Stimulated activated CD8-positive, alpha-beta memory T cell treated with anti-CD3 and anti-CD28 coated beads, Interleukin-7, amount 100 ng/mL, for 1 hour (primary cell): ENCODE measurements around the gene SLC10A3.

ENCODE experiments used
- DNase-seq, 2 donors: peaks; one replicate each; pipeline ENCODE4 v3.0.0-alpha.2; 2020; ENCODE audit warnings: low read depth in 2 of 2

Gene SLC10A3

DNA sequence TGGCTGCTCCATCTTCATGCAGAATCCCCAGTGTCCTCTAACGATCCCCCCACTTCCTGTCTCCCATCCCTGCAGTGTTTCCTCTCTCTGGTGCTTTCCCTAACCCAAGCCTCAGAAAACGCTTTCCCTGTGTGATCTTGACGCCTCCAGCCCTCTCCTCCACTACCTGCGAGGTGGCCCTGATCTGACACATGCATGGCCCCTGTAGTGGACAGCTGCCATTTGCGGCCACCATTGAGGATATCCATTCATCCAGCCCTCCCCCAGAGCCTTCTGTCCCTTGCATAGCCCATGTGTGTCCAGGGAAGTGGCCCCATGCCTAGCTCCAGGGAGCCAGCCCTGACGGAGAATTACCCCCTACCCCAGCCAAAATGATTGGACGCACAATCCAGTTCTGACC is 7.1 kb downstream of the SLC10A3 start:
- DNase-seq, result no peak

DNA sequence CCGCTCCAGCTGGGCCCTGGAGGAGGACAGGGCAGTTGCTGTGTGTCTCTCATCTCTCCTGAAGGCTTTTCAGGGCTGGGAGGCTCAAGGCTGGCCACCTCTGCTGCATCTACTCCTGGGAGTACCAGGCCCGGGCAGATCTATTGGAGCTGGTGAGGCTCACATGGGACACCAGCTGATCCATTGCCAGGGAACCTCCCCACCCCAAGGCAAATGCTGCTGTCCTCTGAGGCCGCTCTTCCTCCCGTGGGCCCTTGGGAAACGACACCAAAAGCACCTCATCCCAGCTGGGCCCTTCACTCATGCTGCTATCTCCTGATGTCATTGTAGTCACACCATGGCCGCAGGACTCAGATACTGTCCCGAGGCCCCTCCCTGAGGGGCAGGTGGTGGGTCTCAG is 7.6 kb downstream of the SLC10A3 start:
- no peak for DNase-seq

DNA sequence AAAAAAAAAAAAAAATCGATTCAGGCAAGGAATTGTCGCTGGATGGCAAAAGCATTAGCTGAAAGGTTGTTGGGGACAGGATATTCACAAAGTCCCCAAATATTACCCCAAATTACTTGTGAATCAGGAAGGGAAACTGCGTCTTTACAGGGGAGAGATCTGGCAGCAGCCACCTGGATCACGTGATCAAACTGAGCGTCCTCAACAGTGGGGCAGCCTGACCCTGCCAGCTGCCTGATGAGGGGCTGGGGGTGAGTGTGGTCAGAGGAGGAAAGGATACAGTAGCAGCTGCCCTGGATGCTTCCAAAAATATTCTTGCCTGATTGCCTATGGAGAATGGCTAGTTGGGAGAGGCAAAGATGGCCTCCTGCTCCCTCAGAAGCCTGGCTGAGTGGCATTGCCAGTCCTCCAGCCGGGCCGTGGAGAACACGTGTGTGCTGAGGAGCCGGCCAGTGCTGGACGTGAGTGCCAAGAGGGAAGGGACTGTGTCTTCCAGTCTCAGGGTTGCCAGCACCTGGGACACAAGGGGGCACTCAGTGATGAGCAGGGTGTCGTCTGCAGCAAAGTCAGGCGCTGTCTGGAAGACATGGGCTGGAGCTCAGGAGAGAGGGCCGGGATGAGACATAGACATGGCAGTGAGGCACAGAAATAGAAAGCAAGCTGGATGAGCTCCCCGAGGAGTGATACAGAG is 8.4 kb downstream of the SLC10A3 start:
- DNase-seq, result no peak

DNA sequence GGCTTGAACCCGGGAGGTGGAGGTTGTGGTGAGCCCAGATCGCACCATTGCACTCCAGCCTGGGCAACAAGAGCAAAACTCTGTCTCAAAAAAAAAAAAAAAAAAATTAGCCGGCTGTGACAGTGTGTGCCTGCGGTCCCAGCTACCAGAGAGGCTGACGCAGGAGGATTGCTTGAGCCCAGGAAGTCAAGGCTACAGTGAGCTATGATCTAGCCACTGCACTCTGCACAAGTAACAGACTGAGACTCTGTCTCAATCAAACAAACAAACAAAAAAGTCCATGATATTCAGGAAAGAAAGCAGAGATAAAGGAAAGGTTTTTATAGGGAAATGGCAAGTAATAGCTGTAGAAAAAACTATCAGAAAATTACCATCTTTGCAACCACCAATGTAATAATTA is 9.2 kb downstream of the SLC10A3 start:
- DNase-seq, result no peak

DNA sequence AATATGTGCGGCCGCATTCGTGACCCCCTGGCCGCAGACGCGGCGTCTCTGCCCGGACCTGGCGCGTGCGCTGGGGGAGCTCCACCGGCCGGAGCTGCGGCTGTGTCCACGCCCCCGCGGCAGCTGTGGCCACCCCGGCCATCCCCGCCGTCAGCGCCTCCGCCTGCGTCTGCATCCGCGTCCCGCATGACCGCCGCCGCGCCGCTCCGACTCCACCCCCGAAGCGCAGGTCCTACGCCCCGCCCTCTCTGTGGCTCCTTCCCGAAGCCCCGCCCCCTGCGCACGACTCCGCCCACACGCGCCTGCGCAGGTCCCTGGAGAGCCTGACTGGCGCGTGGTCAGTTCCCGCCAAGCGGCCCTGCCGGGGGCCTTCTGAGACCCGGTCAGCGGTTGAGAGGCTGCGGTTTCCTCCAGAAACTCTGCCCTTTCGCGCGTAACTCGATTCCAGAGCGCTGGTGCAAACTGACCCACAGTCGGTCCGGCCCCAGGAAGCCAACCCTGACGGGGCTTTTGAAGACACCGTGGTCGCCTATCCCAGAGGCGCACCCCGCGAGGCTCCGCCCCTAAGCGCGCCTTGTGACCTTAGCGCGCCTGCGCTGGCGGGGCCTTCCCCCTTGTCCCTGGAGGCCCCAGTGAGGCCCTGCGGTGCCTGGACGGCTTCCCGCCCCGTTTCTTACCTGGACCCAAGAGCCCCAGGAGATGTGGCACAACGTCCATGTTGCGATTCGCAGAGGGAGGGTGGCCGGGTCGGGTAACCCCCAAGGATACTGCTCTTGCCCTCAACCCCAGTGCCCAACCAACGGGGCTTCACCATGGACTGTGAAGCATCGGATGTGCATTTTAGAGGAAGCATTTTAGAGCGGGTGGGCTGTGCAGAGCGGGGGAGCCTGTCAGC is 11.5 kb downstream of the SLC10A3 start, which contains the start of gene LAGE3:
LAGE3 (minus strand) TSS at position 554 of the 895 bp plus-strand sequence; CDS start at position 188, 366 bp downstream.
- peak; percentile 88 to 89 for DNase-seq

DNA sequence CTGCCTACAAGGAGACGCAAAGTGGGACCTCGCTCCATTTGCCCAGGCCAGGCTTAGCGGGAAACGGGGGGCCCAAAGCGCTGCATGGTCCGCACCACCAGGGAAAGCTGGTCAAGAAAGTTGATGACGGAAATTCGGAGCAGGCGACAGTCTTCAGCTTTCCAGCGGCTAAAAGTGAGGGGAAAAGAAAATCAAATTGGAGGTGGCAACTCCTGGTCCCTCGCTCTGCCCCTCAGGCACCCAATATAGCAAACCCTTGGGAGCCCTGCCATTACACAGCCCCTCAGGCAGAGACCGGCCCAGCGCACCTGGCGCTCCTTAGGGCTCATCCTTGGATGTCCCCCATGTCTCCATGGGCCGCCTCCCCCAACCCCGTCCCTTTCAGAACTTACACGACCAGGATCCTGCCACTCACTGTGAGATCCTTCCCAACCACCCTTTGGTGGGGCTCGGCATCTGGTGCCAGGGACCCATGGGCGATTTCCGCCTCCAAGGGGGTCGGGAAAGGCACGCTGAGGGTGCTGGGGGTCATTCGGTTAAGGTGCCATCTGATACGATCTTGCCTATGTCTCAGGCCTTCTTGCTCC is 12.4 kb downstream of the SLC10A3 start:
- DNase-seq, result no peak

DNA sequence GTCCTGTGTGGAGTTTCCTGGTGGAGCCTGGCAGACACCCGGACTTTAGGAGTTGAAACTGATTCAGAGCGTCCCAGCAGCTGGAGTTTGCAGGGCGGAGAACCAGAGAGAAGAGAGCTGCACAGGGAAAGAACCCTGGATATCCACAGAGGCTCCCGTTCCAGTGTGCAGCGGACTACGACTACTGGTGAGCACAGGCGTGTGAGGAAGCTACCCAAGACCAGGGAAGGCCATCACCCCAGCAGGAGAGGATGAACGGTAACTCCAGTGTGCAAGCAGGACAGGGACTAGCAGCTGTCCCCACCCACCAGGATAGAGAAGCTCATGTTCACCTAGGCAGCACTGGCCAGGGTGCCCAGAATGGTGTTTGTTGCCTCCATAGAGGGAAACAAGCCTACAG is 13.6 kb downstream of the SLC10A3 start:
- no peak for DNase-seq

DNA sequence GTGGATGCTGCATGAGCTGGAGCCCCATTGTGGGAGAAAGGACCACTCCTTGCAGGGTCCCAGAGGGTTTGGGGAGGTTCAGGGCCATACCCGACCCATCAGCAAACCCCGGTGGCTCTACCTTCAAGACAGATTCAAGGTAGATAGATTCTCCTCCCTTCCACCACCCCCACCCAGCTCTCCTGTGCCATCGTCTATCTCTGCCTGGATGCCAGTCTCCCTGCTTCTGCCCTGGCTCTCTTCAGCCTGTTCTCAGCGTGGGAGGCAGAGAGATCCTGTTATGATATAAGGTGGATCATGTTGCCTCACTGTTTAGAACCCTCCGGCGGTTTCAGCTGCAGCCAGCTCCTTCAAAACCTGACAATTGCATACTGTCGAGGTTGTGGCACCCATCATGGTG is 16.7 kb downstream of the SLC10A3 start:
- DNase-seq, result no peak

DNA sequence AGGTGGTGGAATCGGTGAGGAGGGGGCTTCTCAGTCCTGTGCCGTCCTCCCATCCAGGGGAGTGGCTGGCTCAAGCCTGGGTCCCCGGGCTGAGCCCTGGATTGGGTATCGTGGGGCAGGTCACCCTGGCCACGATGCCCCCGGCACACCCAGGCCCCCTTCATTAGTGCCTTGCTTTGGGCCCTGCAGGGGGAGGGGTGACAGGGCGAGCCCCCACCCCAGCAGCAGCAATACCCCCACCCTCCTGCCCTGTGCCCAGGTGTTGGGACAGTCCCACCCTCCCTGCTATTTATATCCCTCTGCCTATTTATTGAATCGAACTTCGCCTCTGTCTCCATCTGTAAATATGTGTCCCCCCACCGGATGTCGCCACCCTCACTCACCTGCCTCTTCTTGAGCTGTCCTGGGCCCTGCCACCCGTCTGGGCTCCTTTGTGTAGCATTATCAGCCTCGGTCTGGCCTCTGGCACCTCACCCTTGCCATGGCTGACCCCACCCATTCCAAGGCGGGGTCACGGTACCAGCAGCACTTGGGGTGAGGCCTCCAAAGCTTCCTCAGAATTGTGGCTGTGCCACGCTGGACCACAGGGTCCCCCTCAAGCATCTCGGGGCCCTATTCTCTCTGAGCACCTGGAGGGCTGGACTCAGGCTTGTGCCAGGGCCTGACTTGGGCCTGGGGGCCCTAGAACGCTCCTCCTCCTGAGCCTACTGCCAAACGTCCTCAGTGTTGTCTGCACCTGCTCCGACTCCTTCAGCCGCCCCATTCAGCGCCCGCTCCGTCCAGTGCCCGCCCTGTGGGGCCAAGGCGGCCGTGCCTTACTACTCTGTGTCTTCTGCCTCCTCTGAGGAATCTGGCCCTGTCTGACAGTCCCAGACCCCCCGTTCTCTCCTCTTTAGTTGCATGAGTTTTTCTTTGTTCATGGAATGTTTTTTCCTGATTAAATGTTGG is 17.5 kb downstream of the SLC10A3 start:
- no peak for DNase-seq

DNA sequence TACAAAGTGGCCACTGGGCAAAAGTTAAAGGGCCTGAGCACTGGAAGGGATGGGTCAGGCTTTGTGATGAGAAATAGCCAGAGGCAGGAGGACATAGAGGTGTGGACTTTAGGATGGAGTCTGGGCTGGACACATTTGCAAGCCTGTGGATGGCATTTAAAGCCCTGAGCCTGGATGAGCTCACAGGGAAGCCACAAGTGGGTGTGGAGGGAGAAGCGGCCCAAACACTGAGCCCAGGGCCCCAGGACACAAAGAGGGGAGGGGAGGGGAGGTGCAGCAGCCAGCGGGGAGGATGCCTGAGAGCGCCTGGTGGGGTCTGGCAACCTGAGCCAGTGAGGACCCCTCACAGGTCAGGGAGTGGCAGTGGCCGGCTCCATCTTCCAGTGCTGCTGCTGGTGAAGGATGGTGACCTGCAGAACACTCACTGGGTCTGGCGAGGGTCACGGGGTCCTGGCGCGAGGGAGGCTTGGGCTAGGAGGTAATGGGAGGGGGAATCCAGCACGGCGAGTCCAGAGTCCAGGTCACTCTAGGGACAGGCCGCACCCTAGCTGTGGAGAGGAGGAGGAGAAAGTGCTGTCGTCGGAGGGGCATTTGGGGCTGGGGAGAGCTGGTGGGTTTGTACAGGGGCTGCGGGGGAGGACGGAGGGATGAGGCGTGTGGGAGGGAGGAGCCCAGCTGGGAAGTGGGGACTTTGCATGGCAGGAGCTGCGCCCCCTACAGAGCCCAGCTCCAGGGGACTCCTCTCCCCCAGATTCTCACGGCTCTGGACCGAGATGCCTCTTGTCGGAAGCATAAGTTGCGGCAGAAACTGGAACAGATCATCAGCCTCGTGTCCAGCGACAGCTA is 18.4 kb downstream of the SLC10A3 start:
- DNase-seq, result no peak

DNA sequence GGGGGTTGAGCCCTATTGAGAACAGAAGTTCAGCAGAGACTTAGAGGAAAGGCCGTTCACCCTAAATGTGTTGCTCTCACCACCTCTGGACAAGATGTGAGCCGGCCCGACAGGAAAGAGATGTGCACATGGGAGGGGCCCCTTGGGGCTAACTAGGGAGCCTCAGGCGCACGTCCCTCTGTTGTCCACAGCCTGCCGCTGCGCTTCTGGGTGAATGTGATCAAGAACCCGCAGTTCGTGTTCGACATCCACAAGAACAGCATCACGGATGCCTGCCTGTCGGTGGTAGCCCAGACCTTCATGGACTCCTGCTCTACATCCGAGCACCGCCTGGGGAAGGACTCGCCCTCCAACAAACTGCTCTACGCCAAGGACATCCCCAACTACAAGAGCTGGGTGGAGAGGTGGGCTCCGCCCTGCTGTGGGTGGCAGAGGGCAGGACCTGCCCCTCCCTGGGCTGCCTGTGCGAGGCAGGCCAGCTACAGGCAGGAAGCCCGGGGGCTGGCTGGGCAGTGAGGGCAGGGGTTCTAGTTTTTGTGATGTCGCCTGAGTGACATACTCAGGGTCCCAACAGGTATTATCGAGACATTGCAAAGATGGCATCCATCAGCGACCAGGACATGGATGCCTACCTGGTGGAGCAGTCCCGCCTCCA is 19.4 kb downstream of the SLC10A3 start:
- DNase-seq, result no peak

DNA sequence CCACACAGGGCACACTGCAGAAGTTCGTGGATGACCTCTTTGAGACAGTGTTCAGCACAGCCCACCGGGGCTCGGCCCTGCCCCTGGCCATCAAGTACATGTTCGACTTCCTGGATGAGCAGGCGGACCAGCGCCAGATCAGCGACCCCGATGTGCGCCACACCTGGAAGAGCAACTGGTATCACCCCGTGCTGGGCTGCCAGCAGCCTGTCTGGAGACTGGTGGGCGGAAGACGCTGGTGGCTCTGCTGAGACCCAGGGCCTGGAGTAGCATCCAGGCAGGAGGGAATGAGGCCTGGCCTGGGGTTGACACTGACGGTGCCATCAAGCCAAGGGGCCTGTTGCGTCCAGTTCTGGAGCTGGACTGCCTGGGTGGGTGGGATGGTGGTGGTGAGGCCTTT is 20.0 kb downstream of the SLC10A3 start:
- DNase-seq, result no peak

DNA sequence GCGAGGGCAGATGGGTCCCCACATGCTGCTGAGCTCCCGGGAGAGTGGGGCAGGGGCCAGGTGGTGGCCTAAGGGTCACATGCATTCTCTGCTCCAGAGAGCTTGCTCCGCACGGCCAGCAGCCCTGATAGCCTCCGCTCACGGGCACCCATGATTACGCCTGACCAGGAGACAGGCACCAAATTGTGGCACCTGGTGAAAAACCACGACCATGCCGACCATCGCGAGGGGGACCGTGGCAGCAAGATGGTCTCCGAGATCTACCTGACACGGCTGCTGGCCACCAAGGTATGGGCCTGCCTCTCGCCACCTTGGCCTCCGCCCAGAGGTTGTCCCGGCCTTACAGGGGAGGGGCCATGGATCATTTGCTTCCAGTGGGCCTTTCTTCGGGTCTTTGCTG is 20.5 kb downstream of the SLC10A3 start:
- no peak for DNase-seq

DNA sequence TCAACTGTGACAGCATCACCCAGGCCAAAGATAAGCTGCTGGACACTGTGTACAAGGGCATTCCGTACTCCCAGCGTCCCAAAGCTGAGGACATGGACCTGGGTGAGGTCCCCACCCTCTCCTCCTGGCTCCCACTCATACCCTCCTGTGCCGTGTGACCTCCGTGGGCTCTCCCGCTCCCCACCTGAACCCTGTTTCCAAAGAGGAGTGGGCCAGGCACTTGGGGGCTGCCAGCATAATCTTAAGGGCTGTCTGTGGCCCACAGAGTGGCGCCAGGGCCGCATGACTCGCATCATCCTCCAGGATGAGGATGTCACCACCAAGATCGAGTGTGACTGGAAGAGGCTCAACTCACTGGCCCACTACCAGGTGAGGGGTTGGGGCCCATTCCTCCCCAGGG is 21.3 kb downstream of the SLC10A3 start:
- no peak for DNase-seq

DNA sequence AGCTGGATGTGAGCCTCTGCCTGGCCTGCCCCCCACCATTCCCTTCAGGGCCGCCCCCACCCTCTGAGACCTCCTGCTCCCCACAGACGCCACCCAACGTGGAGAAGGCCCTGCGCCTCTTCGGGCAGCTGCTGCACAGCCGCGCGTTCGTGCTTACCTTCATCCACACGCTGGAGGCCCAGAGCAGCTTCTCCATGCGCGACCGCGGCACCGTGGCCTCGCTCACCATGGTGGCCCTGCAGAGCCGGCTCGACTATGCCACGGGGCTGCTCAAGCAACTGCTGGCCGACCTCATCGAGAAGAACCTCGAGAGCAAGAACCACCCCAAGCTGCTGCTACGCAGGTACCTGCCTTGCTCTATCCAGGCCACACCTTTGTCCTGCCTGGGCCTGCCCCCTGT is 22.2 kb downstream of the SLC10A3 start:
- DNase-seq, result no peak

DNA sequence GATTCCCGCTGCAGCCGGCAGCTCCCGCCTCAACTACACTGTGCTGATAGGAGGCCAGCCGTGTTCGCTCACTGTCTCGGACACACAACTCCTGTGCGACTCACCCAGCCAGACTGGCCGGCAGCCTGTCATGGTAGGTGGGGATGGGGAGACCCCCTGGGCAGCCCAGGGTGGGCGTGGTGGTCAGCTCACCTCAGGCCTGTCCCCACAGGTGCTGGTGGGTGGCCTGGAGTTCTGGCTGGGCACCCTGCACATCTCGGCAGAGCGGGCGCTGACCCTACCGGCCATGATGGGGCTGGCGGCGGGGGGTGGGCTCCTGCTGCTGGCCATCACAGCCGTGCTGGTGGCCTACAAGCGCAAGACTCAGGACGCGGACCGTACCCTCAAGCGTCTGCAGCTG is 22.9 kb downstream of the SLC10A3 start:
- DNase-seq, result no peak

DNA sequence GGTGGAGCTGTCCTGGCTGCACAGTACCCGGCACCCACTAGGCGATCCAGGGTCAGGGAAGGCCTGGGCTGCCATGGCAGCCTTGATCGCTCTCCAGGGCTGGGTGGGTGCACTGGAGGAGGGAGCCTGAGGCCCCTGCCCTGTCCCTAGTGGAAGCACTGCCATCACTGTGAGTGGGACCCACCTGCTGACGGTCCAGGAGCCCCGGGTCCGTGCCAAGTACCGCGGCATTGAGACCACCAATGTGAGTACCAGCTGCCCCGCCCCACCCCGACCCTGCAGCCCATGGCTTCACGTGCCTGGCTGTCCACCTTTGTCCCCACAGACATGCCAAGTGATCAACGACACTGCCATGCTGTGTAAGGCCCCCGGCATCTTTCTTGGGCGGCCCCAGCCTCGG is 23.5 kb downstream of the SLC10A3 start:
- DNase-seq, result no peak

DNA sequence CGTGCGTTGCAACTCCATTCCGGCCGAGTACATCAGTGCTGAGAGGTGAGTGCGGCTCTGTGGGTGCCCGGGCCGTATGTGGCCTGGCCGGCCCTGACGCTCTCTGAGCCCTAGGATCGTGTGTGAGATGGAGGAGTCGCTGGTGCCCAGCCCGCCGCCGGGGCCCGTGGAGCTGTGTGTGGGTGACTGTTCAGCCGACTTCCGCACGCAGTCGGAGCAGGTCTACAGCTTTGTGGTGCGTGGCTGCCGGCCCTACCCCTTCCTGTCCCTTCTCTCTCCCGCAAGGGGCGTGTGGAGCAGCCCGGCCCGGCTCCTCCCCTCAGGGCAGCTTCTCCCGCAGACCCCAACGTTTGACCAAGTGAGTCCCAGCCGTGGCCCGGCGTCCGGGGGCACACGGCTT is 24.4 kb downstream of the SLC10A3 start:
- no peak for DNase-seq

DNA sequence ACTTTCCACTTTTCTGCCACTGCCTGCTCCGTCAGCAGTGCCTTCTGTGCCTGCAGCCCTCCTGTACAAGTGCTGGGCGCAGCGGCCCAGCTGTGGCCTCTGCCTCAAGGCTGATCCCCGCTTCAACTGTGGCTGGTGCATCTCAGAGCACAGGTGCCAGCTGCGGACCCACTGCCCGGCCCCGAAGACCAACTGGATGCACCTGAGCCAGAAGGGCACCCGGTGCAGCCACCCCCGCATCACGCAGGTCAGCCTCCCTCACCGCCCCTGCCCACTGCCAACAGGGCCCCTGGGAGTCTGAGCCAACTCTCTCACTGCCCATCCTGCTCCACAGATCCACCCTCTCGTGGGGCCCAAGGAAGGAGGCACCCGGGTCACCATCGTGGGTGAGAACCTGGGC is 24.8 kb downstream of the SLC10A3 start:
- no peak for DNase-seq

DNA sequence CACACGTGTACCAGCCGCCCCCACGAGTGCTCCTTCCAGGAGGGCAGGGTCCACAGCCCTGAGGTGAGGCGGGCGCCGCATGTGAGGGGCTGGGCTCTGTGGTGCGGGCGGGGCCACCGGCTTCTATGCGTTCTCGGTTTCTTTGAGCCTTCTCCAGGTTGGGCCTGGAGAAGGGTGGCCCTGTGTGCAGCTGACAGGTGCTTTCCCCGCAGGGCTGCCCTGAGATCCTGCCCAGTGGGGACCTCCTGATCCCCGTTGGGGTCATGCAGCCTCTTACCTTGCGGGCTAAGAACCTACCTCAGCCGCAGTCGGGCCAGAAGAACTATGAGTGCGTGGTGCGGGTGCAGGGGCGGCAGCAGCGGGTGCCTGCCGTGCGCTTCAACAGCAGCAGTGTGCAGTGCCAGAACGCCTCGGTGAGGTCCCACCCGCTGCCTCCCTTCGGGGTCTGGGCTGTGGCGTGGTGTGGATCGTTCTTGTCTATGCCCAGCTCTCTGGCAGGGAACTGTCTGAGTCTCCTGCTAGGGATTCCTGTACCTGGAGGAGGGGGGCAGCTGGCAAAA is 25.5 kb downstream of the SLC10A3 start:
- no peak for DNase-seq
